Activated CD8-positive, alpha-beta memory T cell treated with anti-CD3 and anti-CD28 coated beads for 4 hours (primary cell): ENCODE measurements around the gene WRAP73.
A peak's percentile ranks its signal among the peaks of the same experiment; 100 is the strongest.

ENCODE experiments used
- DNase-seq, 2 donors: peaks; one replicate each; pipeline ENCODE4 v3.0.0-alpha.2; 2020; ENCODE audit warnings: low read depth in 2 of 2

WRAP73 gene

DNA sequence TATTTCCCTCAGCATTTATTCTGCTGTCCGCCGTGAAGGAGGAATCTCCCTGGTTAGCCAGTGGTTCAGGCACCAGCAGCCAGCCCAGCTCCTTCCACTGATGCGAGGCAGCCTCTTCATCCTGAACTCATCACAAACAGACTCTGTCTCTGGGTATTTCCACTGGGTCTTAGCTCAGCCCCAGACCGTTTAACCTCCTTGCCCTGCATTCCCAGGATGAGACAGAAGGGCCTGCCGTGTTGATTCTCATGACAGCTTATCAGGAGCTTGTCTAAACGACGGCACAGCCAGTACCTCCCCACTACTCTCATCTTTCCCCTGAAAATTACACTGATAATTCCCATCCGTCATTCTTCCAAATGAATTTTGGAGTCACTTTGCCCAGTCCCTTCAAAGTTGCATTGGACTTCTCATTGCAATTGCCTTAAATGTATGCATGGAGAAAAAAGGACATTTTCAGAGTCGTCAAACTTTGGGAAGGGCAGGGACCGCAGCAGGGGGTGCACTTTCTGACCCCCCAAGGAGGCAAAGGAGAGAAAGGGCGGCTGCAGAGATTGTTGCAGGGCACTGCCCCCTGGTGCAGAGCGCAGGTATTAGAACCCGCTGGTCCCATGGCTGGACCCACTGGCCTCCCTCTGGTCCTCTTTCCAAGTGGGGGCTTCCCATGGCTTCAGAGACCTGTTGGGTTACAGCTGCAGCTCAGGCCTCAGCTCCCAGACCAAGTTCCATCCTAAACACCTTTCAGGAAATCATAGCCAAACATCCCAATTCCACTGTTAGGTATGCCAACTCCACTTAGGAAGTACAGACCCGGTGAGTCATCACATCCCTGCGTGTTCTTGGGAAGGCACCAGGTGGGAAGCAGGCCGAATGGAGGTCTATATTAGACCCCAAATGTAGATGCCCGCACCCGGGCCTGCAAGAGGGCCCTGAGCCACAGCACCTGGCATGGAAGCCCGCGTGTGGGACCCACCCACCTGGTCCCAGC lies 34.9 kb downstream of the WRAP73 start:
- no peak for DNase-seq

- DNase-seq = no peak
Measured at GRCh38 chr1:3612123-3612522, 37.8 kb downstream of the WRAP73 start.

- peak; percentile 42 to 50 for DNase-seq
Measured at GRCh38 chr1:3611170-3612019, 38.5 kb downstream of the WRAP73 start, which contains the start of gene MEGF6. TSS of gene MEGF6 (minus strand) at chr1:3611508. CDS start at chr1:3611268, 240 bp downstream.

- no peak for DNase-seq
Measured at GRCh38 chr1:3610527-3611169, 39.3 kb downstream of the WRAP73 start.

- DNase-seq = no peak
Measured at GRCh38 chr1:3609769-3610526, 40.0 kb downstream of the WRAP73 start.

DNA sequence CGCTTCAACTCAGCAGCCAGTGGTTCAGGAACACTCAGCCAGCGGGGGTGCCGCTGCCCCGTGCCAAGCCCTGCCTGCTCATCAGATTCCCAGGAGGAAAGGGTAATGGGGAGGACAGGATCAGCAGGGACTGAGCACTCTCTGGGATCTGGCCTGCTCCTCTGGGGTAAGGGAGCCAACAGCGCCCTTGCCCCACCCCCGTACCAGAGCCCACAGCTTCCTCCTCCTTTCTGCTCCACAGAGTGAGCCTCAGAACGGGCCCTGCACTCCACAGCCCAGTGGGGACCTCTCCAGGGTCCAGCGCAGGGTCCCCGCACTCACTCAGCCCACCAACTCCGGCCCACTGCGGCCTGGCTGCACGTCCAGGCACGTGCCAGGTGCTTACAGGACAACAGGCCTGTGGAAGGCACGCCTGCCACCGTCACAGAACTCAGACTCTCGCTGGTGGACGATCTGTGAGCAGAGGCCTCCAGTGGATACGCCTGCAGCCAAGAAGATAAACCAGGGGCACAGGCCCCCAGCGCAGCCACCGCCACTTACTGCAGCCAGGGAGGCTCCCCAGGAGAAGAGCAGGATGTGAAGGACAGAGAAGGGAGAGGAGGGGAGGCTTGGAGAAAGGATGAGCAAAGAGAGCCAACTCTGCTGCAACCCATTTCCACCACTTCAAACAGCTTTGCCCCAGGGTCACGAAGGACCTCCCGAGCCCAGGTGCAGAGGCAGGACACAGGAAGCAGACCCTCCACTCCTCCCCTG lies 40.7 kb downstream of the WRAP73 start:
- no peak for DNase-seq

- no peak for DNase-seq
Measured at GRCh38 chr1:3608154-3608553, 41.7 kb downstream of the WRAP73 start.

- no peak for DNase-seq
Measured at GRCh38 chr1:3607703-3608065, 42.2 kb downstream of the WRAP73 start.

DNA sequence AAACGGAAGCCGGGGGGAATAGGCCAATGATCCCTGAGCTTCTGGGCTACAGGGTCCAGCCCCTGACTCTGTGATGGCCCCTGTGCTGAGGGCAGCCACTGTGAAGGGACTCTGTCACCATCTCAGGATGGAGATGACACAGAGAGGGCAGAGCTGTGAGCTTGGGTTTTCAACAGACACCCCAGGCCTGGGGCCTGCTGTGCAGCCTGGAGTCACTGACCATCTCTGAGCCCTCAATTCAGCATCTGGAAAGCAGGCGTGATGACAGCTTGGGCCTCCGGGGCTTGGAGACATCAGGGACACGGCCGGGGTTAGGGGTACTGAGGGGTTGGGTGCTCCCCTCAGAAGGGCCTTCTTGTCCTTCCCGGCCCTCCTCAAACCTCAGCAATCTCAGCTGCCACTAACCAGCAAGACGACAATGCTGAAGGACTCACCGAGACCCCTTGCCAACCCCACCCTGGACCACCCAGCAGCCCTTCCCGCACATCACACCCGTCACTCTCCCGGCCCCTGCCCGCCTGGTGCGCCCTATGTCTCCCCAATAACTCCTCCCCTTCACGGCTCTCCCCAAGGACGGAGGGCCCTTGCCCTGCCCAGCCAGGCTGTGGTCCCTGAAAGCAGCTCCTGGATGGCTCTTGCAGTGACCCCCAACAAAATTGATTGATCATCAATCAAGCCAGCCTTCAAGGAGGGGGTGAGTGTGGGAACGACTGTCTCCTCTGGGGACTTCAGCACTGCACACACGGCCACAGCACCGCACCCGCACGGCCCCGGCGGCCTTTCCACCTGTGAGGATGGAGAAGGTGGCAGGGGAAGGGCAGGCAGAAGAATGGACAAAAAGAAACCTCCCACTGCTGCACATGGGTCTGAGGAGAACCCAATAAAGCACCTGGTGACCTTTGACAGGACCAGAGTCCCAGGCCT lies 42.9 kb downstream of the WRAP73 start:
- DNase-seq = no peak

- DNase-seq = no peak
Measured at GRCh38 chr1:3604997-3605823, 44.7 kb downstream of the WRAP73 start.

GRCh38 chr1:3604468-3604974 lies 45.4 kb downstream of the WRAP73 start:
- no peak for DNase-seq

DNA sequence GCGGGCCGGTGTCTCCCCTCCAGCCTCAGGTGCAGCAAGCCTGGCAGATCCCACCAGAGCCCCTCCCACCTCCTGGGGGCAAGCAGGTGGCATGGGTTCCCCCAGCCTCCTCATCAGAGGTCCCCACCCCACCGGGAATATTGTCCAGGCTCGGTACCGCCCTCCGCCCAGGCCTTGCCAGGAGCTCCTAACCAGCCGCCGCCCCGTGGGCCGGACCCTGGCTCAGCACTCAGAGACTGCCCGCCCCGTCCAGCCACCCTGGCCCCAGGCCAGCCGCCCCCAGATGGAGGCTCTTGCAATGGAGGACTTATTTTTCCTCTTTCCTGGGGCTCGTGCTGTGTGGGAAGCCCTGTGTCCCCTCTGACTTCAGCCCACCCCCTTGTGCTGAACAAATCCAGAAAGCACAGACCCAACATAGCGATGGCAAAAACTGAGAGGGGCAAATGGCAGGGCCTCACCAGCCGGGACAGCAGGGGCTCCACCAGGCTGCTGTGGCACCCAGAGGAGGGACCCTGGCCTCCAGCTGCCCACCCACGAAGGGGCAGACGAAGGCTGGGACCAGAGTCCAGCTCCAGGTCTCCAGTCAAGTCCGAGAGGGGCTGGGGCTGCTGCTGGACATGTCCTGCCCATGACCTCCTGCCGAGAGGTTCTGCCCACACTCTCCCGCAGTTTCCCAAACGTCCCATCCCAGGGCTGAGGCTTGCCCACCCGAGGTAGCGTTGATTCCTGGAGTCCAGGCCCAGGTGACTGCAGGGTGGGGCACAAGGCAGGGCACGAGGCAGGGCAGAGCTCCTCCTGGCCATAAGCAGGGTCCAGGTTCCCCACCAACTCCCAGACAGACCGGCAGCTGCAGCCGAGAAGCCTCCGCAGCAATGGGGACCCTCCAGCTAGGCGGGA lies 46.1 kb downstream of the WRAP73 start:
- no peak for DNase-seq

GRCh38 chr1:3603156-3603555 lies 46.7 kb downstream of the WRAP73 start:
- no peak for DNase-seq

GRCh38 chr1:3602375-3602774 lies 47.5 kb downstream of the WRAP73 start:
- no peak for DNase-seq

GRCh38 chr1:3601743-3602142 lies 48.2 kb downstream of the WRAP73 start:
- DNase-seq = no peak

DNA sequence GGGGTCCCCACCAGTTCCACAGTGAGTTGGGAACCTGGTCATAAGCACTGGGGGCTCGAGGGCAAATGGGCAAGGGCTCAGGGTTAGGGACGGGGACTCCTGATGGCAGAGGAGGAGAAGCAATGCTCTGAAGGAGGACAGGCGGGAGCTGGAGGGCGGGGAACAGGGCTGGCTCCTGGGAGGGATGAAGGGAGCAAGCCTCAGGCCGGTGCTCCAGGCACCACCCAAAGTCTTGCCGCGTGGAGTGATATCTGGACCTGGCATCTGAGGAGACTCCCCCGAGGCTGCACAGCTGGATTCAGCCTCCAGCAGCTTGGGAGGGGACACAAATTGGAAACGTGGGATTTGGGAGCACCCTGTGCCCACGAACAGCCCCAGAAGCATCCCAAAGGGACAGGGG lies 49.5 kb downstream of the WRAP73 start:
- no peak for DNase-seq

DNA sequence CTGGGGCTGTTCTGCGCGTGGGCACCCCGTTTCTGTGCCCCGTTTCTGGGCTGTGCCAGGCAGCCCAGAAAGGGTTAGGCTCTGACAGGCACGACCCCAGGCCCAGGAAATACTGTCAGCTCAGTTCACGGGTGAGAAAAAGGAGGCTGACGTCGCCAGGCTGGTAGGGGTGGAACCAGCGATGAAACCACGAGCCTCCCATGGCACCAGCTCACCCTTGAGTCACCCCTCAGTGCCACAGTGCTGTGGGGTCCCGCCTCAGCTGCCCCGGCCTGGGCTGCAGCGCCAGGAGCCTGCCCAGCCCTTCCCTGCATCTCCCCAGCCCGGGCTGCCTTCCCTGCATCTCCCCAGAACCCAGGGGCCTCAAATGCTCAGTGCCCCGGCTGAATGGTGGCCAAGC lies 50.1 kb downstream of the WRAP73 start:
- no peak for DNase-seq
